ENCODE measurements around the gene CNKSR3. TPM values are rescaled to one million over a fixed set of nuclear protein-coding genes. Genes with fewer than 3 reads are reported as not detected.

Gene CNKSR3
- polyA plus RNA-seq, 1 of the 3 experiments (the other 2 are of a cell fraction): 1.6 TPM

GRCh38 chr6:154347981-154348380, 162.5 kb downstream of the CNKSR3 start:
- Histone ChIP-seq H3K27ac (ENCODE audit: low read depth in 2 of 2, low read length in 1 of 2) (no peak overlapping the region), H3K9ac (no peak overlapping the region), H3K4me2 (no peak overlapping the region), H4K20me1 (ENCODE audit: insufficient read depth) (no peaks in the 10 kb centered on the region), H3F3A (replicated peaks; ENCODE audit: insufficient read depth) (no peaks in the 10 kb centered on the region), H3K9me3 (no peaks in the 10 kb centered on the region), H3K27me3 (ENCODE audit: insufficient read depth) (no peaks in the 10 kb centered on the region), H3K4me3 (ENCODE audit: low read depth in 2 of 2, low read length in 1 of 2) (no peak overlapping the region), H3K9me2 (no peaks in the 10 kb centered on the region), H3K36me3 (replicated peaks in 1 of 2; ENCODE audit: control insufficient read depth in 1 of 2, insufficient read depth in 2 of 2, low read length in 1 of 2) (no peaks in the 10 kb centered on the region), H2AFZ (ENCODE audit: low read depth) (no peak overlapping the region), H3K4me1 (ENCODE audit: control insufficient read depth in 1 of 2, insufficient read depth in 2 of 2, low read depth in 1 of 2, low read length in 1 of 2) (no peaks in the 10 kb centered on the region; a peak in 1 of 4 replicates), H3K79me2 (ENCODE audit: insufficient read depth) (no peaks in the 10 kb centered on the region)
- POLR2A ChIA-PET: no interaction called here
- WGBS (ENCODE audit: low lambda C conversion rate): 85% methylated on average over 5 of the region's 6 CpGs
- TF ChIP-seq USF2 (IDR thresholded peaks at IDR 0.05; ENCODE audit: borderline replicate concordance, low read depth, low read length) (no peak), RXRA (IDR thresholded peaks at IDR 0.05; ENCODE audit: borderline replicate concordance, low read depth) (no peak), FOXM1 (IDR thresholded peaks at IDR 0.05; ENCODE audit: low read depth) (no peak)
- no peak for DNase-seq
- CTCF ChIA-PET: no interaction called here

- no peaks in the 10 kb centered on the region for H3K9me2 ChIP-seq
- H3K27me3 ChIP-seq (ENCODE audit: insufficient read depth): no peaks in the 10 kb centered on the region
- H3K4me3 ChIP-seq (ENCODE audit: low read depth in 2 of 2, low read length in 1 of 2): no peak overlapping the region
- H3F3A ChIP-seq (replicated peaks; ENCODE audit: insufficient read depth): no peaks in the 10 kb centered on the region
- H3K9me3 ChIP-seq: no peaks in the 10 kb centered on the region
- H3K79me2 ChIP-seq (ENCODE audit: insufficient read depth): no peaks in the 10 kb centered on the region
- DNase-seq: no peak
- H3K4me1 ChIP-seq (ENCODE audit: control insufficient read depth in 1 of 2, insufficient read depth in 2 of 2, low read depth in 1 of 2, low read length in 1 of 2): peaks cover 0 to 2% of the 10 kb centered on the region in 2 experiments; a peak in 1 of 4 replicates
- no peak overlapping the region for H2AFZ ChIP-seq (ENCODE audit: low read depth)
- POLR2A ChIA-PET: no interaction called here
- H3K27ac ChIP-seq (ENCODE audit: low read depth in 2 of 2, low read length in 1 of 2): no peak overlapping the region
- 92% methylated on average over 4 of the region's 4 CpGs for WGBS (ENCODE audit: low lambda C conversion rate)
- no peaks in the 10 kb centered on the region for H4K20me1 ChIP-seq (ENCODE audit: insufficient read depth)
- H3K9ac ChIP-seq: no peak overlapping the region
- CTCF ChIA-PET: interaction anchor here (0.6 to 1.6 kb wide), 2 partner anchors 22 to 460 kb away, joined by 3 to 5 read pairs; no protein-coding TSS in a partner anchor
- H3K36me3 ChIP-seq (replicated peaks in 1 of 2; ENCODE audit: control insufficient read depth in 1 of 2, insufficient read depth in 2 of 2, low read length in 1 of 2): no peaks in the 10 kb centered on the region
- H3K4me2 ChIP-seq: no peak overlapping the region
- TF ChIP-seq EP300 (IDR thresholded peaks at IDR 0.05; ENCODE audit: borderline replicate concordance in 1 of 2, low read depth in 1 of 2, low read length in 1 of 2) (no peak), NRF1 (IDR thresholded peaks at IDR 0.05; ENCODE audit: low read depth, low read length) (no peak), MEF2A (IDR thresholded peaks at IDR 0.05; ENCODE audit: borderline replicate concordance, low read depth) (no peak), RAD21 (IDR thresholded peaks at IDR 0.05; ENCODE audit: low read length) (no peak), NFIC (IDR thresholded peaks at IDR 0.05; ENCODE audit: borderline replicate concordance) (no peak), CHD2 (IDR thresholded peaks at IDR 0.05; ENCODE audit: low read length, partially characterized antibody) (no peak), RCOR1 (IDR thresholded peaks at IDR 0.05; ENCODE audit: low read length) (no peak), SMC3 (IDR thresholded peaks at IDR 0.05; ENCODE audit: low read depth, low read length) (no peak), FOSL2 (IDR thresholded peaks at IDR 0.05; ENCODE audit: borderline replicate concordance, low read depth) (no peak), SIN3A (IDR thresholded peaks at IDR 0.05; ENCODE audit: borderline replicate concordance, low read depth, low read length) (no peak), IRF3 (IDR thresholded peaks at IDR 0.05; ENCODE audit: low read depth, low read length) (no peak), JUND (IDR thresholded peaks at IDR 0.05) (no peak), ELF1 (IDR thresholded peaks at IDR 0.05) (no peak), POLR2AphosphoS5 (IDR thresholded peaks at IDR 0.05; ENCODE audit: low read depth, low read length) (no peak)
Measured at GRCh38 chr6:154345811-154346210, 164.7 kb downstream of the CNKSR3 start.
